ENCODE data around the gene STX8. TPM values are rescaled to one million over a fixed set of nuclear protein-coding genes. Genes with fewer than 3 reads are reported as not detected.

STX8 gene
- total RNA-seq, 4 donors from 2014 or later: 38.8 to 102 (median 68.5) TPM

GRCh38 chr17:9403257-9403656 is 172.4 kb downstream of the STX8 start:
- no peaks in the 10 kb centered on the region for H3K9me3 ChIP-seq
- DNase-seq: no peak
- TF ChIP-seq CTCF (IDR thresholded peaks at IDR 0.05) (no peak), POLR2A (IDR thresholded peaks at IDR 0.05) (no peak)
- no peaks in the 10 kb centered on the region for H3K36me3 ChIP-seq
- no peaks in the 10 kb centered on the region for H3K4me1 ChIP-seq
- H3K4me3 ChIP-seq: no peak overlapping the region
- no peaks in the 10 kb centered on the region for H3K27me3 ChIP-seq
- H3K27ac ChIP-seq: no peak overlapping the region

GRCh38 chr17:9402590-9403199 is 172.9 kb downstream of the STX8 start:
- no peaks in the 10 kb centered on the region for H3K9me3 ChIP-seq
- no peak for TF ChIP-seq POLR2A (IDR thresholded peaks at IDR 0.05)
- TF ChIP-seq CTCF (IDR thresholded peaks at IDR 0.05): peak in 5 of 6 experiments; percentile 10 to 65 (median 61)
- H3K4me1 ChIP-seq: no peaks in the 10 kb centered on the region
- no peak overlapping the region for H3K4me3 ChIP-seq
- H3K36me3 ChIP-seq: no peaks in the 10 kb centered on the region
- H3K27me3 ChIP-seq: no peaks in the 10 kb centered on the region
- no peak overlapping the region for H3K27ac ChIP-seq
- peak in 1 of 3 donors; percentile 68 for DNase-seq

GRCh38 chr17:9401434-9401833 is 174.2 kb downstream of the STX8 start:
- H3K4me3 ChIP-seq: no peak overlapping the region
- DNase-seq: no peak
- no peaks in the 10 kb centered on the region for H3K36me3 ChIP-seq
- no peaks in the 10 kb centered on the region for H3K4me1 ChIP-seq
- no peak for TF ChIP-seq CTCF (IDR thresholded peaks at IDR 0.05)
- no peak for TF ChIP-seq POLR2A (IDR thresholded peaks at IDR 0.05)
- no peaks in the 10 kb centered on the region for H3K9me3 ChIP-seq
- no peaks in the 10 kb centered on the region for H3K27me3 ChIP-seq
- H3K27ac ChIP-seq: no peak overlapping the region

- no peak for DNase-seq
- no peaks in the 10 kb centered on the region for H3K27me3 ChIP-seq
- TF ChIP-seq CTCF (IDR thresholded peaks at IDR 0.05): no peak
- no peak for TF ChIP-seq POLR2A (IDR thresholded peaks at IDR 0.05)
- H3K9me3 ChIP-seq: peaks cover 0 to 8% (median 0%) of the 10 kb centered on the region in 4 donors
- H3K36me3 ChIP-seq: no peaks in the 10 kb centered on the region
- H3K4me1 ChIP-seq: no peaks in the 10 kb centered on the region
- H3K4me3 ChIP-seq: no peak overlapping the region
- H3K27ac ChIP-seq: no peak overlapping the region
Observed at GRCh38 chr17:9389111-9389527, 186.5 kb downstream of the STX8 start.

- no peaks in the 10 kb centered on the region for H3K9me3 ChIP-seq
- no peaks in the 10 kb centered on the region for H3K4me1 ChIP-seq
- no peaks in the 10 kb centered on the region for H3K36me3 ChIP-seq
- H3K27ac ChIP-seq: no peak overlapping the region
- no peak for DNase-seq
- no peak overlapping the region for H3K4me3 ChIP-seq
- TF ChIP-seq CTCF (IDR thresholded peaks at IDR 0.05) (no peak), POLR2A (IDR thresholded peaks at IDR 0.05) (no peak)
- H3K27me3 ChIP-seq: no peaks in the 10 kb centered on the region
Observed at GRCh38 chr17:9386401-9386800, 189.2 kb downstream of the STX8 start.

- H3K36me3 ChIP-seq: no peaks in the 10 kb centered on the region
- no peaks in the 10 kb centered on the region for H3K27me3 ChIP-seq
- TF ChIP-seq POLR2A (IDR thresholded peaks at IDR 0.05): no peak
- TF ChIP-seq CTCF (IDR thresholded peaks at IDR 0.05): no peak
- no peak overlapping the region for H3K27ac ChIP-seq
- no peaks in the 10 kb centered on the region for H3K9me3 ChIP-seq
- H3K4me3 ChIP-seq: no peak overlapping the region
- no peaks in the 10 kb centered on the region for H3K4me1 ChIP-seq
- DNase-seq: no peak
Observed at GRCh38 chr17:9383826-9384225, 191.8 kb downstream of the STX8 start.

All from Peyer's patch (tissue), 4 donors.